GM23338 (cell line): ENCODE data around the gene PRKCQ.

ENCODE experiments used
- CREB1 ChIP-seq: fragments of 250-450 bp; sonication (Bioruptor Pico); IDR thresholded peaks from 2 replicates; pipeline ENCODE4 v1.5.0; 2020; ENCODE audit warnings: low read depth, mild to moderate bottlenecking, moderate library complexity
- CTCF ChIP-seq, 2 experiments: fragments of 200-600 bp in 1 of 2; sonication (generic) in 1 of 2; conservative IDR thresholded peaks; 2 replicates each; pipeline versions ENCODE4 v1.5.1 to v1.6.1; 2016 to 2017; ENCODE audit warnings: antibody characterized with exemption in 2 of 2, low read depth in 2 of 2, mild to moderate bottlenecking in 2 of 2, moderate library complexity in 1 of 2
- EZH2 ChIP-seq: fragments of 200-600 bp; sonication (generic); IDR thresholded peaks from one replicate; pipeline ENCODE4 v1.8.0; 2017; ENCODE audit warnings: antibody characterized with exemption, mild to moderate bottlenecking, low read depth; ENCODE audit not compliant: unreplicated experiment
- EZH2phosphoT487 ChIP-seq: fragments of 200-600 bp; sonication (generic); IDR thresholded peaks from one replicate; pipeline ENCODE4 v1.8.1; 2018; ENCODE audit warnings: antibody characterized with exemption; ENCODE audit not compliant: unreplicated experiment
- POLR2AphosphoS5 ChIP-seq: IDR thresholded peaks from 2 replicates; pipeline ENCODE4 v1.6.1; 2016; ENCODE audit warnings: antibody characterized with exemption, low read depth
- REST ChIP-seq: IDR thresholded peaks from one replicate; pipeline ENCODE4 v1.6.1; 2018; ENCODE audit warnings: antibody characterized with exemption; ENCODE audit not compliant: unreplicated experiment

GRCh38 chr10:6386960-6387359 lies 193.1 kb downstream of the PRKCQ start:
- TF ChIP-seq REST (no peak), EZH2phosphoT487 (no peak), CTCF (conservative IDR thresholded peaks at IDR 0.05; ENCODE audit: low read depth in 2 of 2) (no peak), EZH2 (no peak), POLR2AphosphoS5 (no peak), CREB1 (CRISPR knock-in tag) (no peak)
